SK-N-MC (cell line): ENCODE measurements around the gene TCIRG1.

Source experiments
- EZH2 ChIP-seq: fragments of 200-600 bp; sonication (generic); IDR thresholded peaks from one replicate; pipeline ENCODE4 v1.6.1; 2017; ENCODE audit warnings: antibody characterized with exemption
- FOXP2 ChIP-seq: optimal IDR thresholded peaks from 2 replicates; pipeline ENCODE3; 2011; ENCODE audit warnings: mild to moderate bottlenecking, moderate library complexity; ENCODE audit not compliant: insufficient read depth; ENCODE audit errors: extremely low read length, control extremely low read depth
- POLR2AphosphoS5 ChIP-seq: IDR thresholded peaks from 2 replicates; pipeline ENCODE4 v1.6.1; 2012; ENCODE audit warnings: mild to moderate bottlenecking, low read depth, low read length, borderline replicate concordance

DNA sequence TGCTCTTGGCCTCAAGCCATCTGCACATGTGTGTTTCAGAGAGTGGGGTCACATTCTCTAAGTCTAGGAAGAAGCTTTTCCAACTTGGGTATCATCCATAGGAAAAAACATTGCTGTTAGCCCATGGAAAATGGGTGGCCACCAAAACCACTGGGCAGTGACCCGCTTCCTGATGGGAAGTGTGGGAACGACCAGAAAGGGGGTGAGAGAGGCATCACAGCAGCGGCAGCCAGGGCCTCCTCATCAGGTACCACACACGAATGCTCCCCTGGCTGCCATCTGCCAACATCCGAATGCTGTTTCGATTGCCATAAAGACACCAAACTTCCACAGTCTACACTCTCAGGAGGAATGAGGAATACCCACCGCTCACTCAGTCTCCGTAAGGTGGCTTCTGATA is 42.0 kb downstream of the TCIRG1 start:
- no peak for TF ChIP-seq EZH2
- TF ChIP-seq POLR2AphosphoS5, result no peak
- no peak for TF ChIP-seq FOXP2
